Choroid plexus epithelial cell (primary cell): ENCODE measurements around the gene NAPSA.

ENCODE experiments used
- DNase-seq: peaks from one replicate; pipeline ENCODE4 v3.0.0-alpha.2; 2010; ENCODE audit warnings: low read depth
- H3K4me3 ChIP-seq: 2 replicates; pipeline ENCODE4 v1.5.1; 2011; ENCODE audit warnings: low read depth, mild to moderate bottlenecking, control low read depth, low read length, moderate library complexity
- CTCF ChIP-seq: conservative IDR thresholded peaks from 2 replicates; pipeline ENCODE4 v1.5.1; 2011; ENCODE audit warnings: low read depth, mild to moderate bottlenecking, control low read depth, inconsistent platforms, low read length, moderate library complexity

The NAPSA gene

GRCh38 chr19:50383852-50384684, 18.6 kb upstream of the NAPSA start, which contains the start of gene POLD1:
POLD1 (plus strand) TSS chr19:50384347; CDS start chr19:50398852, 14,505 bp downstream.
- peak within 1 kb of the TSS; percentile 67 for H3K4me3 ChIP-seq
- peak; percentile 99 for DNase-seq
- TF ChIP-seq CTCF = no peak

GRCh38 chr19:50383001-50383851, 17.8 kb upstream of the NAPSA start:
- TF ChIP-seq CTCF = no peak
- peak overlapping the region; percentile 67 for H3K4me3 ChIP-seq
- no peak for DNase-seq

- no peak overlapping the region for H3K4me3 ChIP-seq
- no peak for DNase-seq
- no peak for TF ChIP-seq CTCF
Observed at GRCh38 chr19:50381881-50382729, 16.7 kb upstream of the NAPSA start.

- no peak for DNase-seq
- no peak overlapping the region for H3K4me3 ChIP-seq
- no peak for TF ChIP-seq CTCF
Observed at GRCh38 chr19:50380751-50381151, 15.3 kb upstream of the NAPSA start.

GRCh38 chr19:50380137-50380536, 14.7 kb upstream of the NAPSA start:
- no peak for TF ChIP-seq CTCF
- no peak for DNase-seq

GRCh38 chr19:50379602-50380001, 14.2 kb upstream of the NAPSA start:
- DNase-seq = no peak
- no peak for TF ChIP-seq CTCF

More at GRCh38 chr19:50380137-50380536, 14.7 kb upstream of the NAPSA start:
- no peak overlapping the region for H3K4me3 ChIP-seq

More at GRCh38 chr19:50379602-50380001, 14.2 kb upstream of the NAPSA start:
- H3K4me3 ChIP-seq = no peak overlapping the region
